NCI-H1436 (cell line): ENCODE data around the gene P3H4.
"Not testable (repeated sequence)": the region's sequence is repeated elsewhere in the genome, so short reads cannot be mapped to it uniquely, and the experiment has no call there.

Experiments
- DNase-seq: peaks from one replicate; lab custom pipeline; 2025; lab: John Stamatoyannopoulos, UW

The P3H4 gene

GRCh38 chr17:41792845-41793783 lies 18.6 kb downstream of the P3H4 start:
- no peak for DNase-seq

- no peak for DNase-seq
These were observed 24.7 kb downstream of the P3H4 start for GRCh38 chr17:41787021-41787418.

- peak; percentile 100 for DNase-seq
These were observed 25.3 kb downstream of the P3H4 start, which contains the start of gene JUP for GRCh38 chr17:41786227-41787020. TSS of gene JUP (minus strand) at chr17:41786711. CDS start at chr17:41771854, 14,857 bp downstream.

GRCh38 chr17:41785859-41786226 lies 25.9 kb downstream of the P3H4 start:
- no peak for DNase-seq

GRCh38 chr17:41785091-41785858 lies 26.5 kb downstream of the P3H4 start:
- no peak for DNase-seq

- no peak for DNase-seq
These were observed 27.5 kb downstream of the P3H4 start for GRCh38 chr17:41784207-41784744.

- DNase-seq, result no peak
These were observed 29.6 kb downstream of the P3H4 start for GRCh38 chr17:41782142-41782541.

GRCh38 chr17:41781404-41782110 lies 30.2 kb downstream of the P3H4 start:
- no peak for DNase-seq

- no peak for DNase-seq
These were observed 31.8 kb downstream of the P3H4 start for GRCh38 chr17:41779954-41780353.

GRCh38 chr17:41777574-41778188 lies 34.1 kb downstream of the P3H4 start:
- DNase-seq, result no peak

GRCh38 chr17:41777157-41777573 lies 34.6 kb downstream of the P3H4 start:
- no peak for DNase-seq

GRCh38 chr17:41776262-41776900 lies 35.4 kb downstream of the P3H4 start:
- DNase-seq, result not testable (repeated sequence)

- no peak for DNase-seq
These were observed 36.1 kb downstream of the P3H4 start for GRCh38 chr17:41775394-41776226.

- no peak for DNase-seq
These were observed 38.0 kb downstream of the P3H4 start for GRCh38 chr17:41773731-41774193.

- DNase-seq, result no peak
These were observed 38.6 kb downstream of the P3H4 start for GRCh38 chr17:41773190-41773588.

- no peak for DNase-seq
These were observed 39.1 kb downstream of the P3H4 start for GRCh38 chr17:41772586-41773189.

GRCh38 chr17:41772218-41772585 lies 39.5 kb downstream of the P3H4 start:
- no peak for DNase-seq

- no peak for DNase-seq
These were observed 40.2 kb downstream of the P3H4 start for GRCh38 chr17:41771389-41772206.
